Stimulated activated naive CD4-positive, alpha-beta T cell treated with Interleukin-2 at 50 U/mL for 16 hours (primary cell): ENCODE data around the gene CCNF.
A peak's percentile ranks its signal among the peaks of the same experiment; 100 is the strongest.

Source experiments
- DNase-seq: peaks from one replicate; lab custom pipeline; 2025; lab: John Stamatoyannopoulos, UW

Gene CCNF

DNA sequence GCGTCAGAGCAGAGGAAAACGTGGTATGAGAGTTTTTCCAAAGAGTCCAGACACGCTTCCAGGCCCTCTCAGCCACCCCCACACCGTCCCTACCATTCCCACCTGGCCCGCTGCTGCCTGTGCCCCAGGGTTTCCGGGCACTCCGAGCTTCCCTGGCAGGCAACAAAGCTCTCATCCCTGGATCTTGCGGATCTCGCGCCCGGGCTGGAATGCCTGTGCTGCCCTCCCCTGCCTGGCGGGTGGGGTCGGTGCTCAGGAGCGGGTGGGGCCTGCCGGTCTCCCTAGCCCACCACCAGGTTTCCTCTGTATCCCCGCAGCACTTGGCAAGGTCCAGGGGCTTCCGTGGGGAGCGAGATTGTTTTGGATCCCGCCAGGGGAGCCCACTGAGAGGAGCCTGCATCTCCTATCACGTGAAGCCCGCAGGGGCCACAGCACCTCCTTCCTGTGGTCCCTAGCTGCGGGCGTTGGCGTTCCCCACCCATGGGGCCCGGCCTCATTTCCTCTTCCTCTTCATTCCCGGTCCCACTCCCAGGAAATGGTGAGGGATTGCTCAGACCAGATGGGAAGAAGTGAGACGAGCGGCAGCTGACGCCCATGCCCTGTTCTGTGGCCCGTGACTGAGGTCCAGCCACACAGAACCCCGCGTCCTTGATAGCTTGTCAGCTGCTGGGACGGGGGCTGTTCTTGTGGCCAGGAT lies 56.7 kb downstream of the CCNF start:
- DNase-seq: no peak

DNA sequence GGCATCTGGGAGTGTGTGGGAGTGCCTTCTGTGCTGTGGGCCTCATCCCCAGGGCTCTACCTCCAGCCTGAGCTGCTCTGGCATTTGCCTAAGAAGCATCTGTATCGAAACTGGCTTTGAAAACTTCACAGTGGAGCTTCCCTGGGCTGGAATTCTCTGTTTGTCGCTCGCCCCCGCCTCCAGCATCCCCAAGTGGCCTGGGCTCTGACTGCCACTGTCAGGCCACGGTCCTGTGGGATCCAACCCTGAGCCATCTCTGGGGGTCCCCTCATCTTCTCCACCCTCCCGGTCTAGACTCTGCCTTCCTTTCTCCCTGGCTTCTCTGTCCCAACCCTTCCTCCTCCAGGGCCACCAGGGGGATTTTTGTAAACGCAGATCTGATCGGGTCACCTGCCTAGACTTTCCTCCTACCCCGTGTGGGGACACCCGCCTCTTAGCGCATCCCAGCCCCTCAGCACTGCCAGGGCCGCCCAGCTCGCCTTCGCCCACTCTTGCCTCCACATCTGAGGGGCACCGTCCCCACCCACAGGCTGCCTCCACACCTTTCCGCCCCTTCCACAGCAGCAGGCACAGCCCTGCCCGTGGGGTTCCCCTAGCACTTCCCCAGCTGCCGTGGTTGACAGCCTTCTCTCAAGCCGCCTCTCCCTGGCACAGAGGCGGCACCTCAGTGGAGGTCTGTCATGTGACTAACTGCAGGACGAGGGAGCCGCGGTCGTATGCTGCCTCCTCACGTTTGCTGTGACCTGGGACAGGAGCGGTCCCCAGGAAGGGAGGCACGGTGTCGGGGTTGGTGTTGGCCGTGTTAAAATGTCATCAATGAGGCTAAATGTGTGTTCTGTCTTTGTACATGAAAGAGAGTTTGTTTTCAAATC lies 57.6 kb downstream of the CCNF start:
- peak; percentile 71 for DNase-seq

DNA sequence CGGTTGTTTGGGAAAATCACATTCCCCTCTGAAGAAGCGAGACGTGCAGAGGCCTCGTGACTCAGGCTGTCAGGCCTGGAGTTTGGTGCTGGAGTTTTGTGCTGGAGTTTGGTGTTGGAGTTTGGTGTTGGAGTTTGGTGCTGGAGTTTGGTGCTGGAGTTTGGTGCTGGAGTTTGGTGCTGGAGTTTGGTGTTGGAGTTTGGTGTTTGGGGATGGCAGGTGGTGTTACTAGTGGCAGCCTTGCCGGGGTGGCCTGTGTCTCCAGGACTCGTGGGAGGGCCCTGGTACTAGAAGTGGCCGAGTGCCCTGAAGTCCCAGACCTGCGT lies 58.2 kb downstream of the CCNF start:
- DNase-seq: no peak

DNA sequence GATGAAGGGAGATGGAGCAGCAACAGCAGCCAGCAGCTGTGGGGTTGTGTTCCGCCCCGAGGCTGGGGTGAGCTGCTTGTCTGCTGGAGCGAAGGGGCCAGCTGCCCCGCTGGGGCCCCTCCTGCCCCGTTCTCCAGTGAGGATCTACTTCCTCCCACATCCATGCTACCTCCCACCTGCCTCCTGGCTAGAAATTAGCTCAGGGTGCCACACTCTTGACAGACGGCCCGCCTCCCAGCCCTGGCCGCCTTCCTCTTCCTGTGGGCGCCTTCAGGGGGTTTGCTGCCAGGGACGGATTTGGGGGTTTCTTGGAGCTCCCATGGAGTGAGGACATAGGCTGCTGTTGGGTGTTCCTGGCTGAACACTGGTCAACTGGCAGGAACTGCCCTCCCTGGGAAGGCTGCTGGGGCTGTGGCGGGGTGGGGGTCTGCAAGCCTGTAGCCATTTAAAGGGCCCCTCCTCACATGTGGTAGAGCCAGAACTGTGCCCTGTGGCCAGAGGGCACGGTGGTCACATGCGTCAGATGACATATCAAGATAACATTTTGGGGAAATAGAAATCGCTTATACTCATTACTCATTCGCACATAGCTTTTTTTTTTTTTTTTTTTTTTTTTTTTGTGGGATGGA lies 58.8 kb downstream of the CCNF start:
- no peak for DNase-seq

DNA sequence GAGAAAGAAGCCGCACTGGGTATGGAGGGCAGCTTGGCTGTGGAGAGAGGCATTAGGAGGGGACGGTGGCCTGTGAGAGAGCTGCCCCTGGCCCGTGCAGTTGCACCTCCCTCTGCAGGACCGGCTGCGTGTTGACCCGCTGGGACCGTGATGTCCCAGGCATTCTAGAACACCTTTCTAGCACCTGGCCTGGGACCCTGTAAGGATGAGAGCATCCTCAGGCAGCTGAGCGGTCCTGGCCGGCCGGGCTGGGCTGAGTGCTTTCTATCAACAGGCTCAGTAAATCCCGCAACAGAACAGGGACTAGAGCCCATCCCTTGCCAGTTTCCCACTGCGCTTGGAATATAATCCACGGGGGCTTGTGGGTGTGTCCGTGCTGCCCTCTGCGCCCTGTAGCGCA lies 60.3 kb downstream of the CCNF start:
- no peak for DNase-seq

DNA sequence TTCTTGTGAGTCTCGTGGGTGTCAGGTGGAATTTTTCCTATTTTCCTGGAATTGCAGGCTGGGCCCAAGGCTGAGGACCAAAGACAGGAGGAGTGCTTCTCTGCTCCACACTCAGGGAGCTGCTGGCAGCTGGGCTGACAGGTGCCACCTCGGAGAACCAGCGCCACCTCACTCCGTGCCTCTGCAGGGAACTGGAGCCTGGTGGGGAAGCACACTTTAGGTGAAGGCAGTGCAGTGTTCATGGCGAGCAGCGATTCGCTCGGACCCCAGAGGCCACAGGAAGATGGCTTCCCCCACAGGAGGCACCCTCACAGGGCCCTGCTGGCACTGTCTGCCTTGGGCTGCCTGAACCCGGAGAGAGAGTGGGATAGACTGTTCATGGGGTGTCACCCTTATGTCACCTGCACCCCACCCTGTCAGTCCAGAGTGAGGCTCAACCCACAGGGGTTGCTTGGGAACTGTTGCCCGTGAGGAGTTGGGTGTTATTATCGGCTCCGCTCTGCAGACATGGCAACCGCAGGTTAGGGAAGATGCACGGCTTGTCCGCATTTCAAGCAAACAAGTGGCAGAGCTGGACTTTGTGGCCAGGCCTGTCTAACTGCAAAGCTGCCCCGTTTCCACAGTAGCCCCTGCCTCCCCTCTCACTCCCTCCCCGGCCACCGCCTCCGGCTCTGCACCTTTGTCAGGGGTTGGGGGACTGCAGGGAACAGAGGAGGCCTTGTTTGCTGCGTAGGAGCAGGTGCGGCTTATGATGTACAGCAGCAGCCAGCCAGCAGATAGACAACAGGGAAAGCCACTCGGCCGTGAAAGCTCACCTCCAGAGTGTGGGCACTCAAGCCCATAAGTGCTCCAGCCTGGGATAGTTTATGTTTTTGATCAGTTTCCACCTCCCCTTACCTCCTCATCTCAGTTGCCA lies 61.2 kb downstream of the CCNF start:
- no peak for DNase-seq

DNA sequence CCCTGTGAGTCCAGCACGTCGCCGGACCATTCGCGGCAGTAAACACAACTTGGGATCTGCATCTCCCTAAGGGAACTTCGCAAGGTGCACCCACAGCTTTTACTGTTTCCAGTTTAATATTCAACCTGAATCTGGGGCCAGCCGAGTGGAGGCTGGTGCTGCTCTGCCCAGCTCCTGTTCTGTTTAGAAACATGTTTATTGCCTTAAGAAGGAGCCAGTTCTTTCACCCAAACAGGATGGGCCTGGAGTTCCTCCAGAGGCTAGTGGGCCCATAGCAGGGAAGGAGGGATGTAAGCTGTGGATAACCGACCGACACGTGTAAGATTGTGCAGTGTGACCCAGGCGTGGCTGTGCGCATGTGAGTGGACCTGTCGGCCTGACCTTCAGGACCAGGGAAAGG lies 63.0 kb downstream of the CCNF start:
- no peak for DNase-seq

DNA sequence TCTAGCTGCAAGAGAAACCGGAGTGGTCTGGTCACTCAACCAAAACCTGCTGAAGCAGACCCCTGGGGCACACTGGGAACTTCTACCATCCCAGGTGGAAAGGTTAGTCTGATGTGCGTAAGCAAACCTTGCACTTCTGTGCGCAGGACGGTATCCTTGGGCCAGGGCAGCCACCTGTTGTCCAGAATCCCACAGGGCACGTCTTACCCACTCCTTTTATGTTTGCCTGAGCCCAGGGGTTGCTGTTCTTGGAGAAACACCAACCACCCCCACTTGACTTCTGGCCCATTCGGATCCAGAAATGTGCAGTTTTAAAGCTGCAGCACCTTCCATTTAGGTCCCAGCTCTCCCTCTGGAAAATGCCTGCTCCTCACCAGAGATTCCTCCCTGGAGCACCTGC lies 64.4 kb downstream of the CCNF start:
- no peak for DNase-seq

DNA sequence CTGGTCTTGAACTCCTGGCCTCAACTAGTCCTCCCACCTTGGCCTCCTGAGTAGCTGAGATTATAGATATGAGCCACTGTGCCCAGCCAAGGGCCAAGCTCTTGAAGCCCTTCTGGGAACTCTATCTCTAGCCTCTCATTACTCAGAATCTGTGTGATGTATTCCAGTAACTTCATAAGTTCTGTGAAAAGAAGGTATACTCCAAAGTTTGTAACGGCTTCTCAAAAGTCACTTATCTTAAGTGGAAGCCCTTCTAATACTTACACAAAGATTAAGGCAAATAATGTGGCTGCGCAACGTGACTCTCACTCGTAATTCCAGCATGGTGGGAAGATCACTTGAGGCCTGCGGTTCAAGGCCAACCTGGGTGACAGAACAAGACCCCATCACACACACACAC lies 65.4 kb downstream of the CCNF start:
- no peak for DNase-seq

DNA sequence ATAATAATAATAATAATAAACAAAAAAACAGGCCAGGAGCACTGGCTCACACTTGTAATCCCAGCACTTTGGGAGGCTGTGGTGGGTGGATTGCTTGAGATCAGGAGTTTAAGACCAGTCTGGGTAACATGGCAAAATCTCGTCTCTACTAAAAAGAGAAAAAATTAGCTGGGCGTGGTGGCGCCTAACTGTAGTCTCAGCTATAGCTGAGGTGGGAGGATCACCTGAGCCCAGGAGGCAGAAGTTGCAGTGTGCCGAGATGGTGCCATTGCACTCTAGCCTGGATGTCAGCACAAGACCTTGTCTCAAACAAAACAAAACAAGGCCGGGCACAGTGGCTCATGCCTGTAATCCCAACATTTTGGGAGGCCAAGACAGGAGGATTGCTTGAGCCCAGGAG lies 65.8 kb downstream of the CCNF start:
- DNase-seq: no peak

DNA sequence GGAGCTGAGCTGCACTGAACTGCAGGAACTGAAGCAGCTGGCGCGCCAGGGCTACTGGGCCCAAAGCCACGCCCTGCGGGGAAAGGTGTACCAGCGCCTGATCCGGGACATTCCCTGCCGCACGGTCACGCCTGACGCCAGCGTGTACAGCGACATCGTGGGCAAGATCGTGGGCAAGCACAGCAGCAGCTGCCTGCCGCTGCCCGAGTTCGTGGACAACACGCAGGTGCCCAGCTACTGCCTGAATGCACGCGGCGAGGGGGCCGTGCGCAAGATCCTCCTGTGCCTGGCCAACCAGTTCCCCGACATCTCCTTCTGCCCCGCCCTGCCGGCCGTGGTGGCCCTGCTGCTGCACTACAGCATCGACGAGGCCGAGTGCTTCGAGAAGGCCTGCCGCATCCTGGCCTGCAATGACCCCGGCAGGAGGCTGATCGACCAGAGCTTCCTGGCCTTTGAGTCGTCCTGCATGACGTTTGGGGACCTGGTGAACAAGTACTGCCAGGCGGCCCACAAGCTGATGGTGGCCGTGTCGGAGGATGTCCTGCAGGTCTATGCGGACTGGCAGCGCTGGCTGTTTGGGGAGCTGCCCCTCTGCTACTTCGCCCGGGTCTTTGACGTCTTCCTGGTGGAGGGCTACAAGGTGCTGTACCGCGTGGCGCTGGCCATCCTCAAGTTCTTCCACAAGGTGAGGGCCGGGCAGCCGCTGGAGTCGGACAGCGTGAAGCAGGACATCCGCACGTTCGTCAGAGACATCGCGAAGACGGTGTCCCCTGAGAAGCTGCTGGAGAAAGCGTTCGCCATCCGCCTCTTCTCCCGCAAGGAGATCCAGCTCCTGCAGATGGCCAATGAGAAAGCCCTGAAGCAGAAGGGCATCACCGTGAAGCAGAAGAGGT lies 67.2 kb downstream of the CCNF start:
- DNase-seq: no peak

DNA sequence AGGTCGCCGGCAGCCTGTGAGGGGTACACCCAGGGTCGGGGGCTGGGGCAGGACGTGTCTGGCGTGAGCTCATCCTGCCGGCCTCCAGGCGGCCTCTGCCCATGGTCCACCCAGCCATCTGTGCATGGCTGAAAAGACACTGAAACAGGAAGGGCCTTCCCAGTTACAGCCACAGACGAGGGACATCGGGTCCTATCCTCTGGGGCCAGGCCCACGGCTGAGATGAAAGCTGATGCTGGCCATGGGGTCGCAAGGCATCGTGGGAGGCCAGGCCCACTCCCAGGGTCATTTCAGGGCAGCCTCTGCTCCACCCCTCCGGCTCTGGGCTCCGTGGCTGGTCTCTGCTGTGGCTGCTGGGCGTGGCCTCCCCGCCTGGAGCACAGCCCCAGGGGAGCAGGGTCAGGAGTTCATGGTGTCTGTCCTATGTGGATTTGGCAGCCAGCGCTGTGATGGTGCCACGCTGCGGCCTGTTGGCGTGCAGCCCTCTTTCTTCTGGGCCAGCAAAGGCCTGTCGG lies 67.9 kb downstream of the CCNF start:
- DNase-seq: no peak

DNA sequence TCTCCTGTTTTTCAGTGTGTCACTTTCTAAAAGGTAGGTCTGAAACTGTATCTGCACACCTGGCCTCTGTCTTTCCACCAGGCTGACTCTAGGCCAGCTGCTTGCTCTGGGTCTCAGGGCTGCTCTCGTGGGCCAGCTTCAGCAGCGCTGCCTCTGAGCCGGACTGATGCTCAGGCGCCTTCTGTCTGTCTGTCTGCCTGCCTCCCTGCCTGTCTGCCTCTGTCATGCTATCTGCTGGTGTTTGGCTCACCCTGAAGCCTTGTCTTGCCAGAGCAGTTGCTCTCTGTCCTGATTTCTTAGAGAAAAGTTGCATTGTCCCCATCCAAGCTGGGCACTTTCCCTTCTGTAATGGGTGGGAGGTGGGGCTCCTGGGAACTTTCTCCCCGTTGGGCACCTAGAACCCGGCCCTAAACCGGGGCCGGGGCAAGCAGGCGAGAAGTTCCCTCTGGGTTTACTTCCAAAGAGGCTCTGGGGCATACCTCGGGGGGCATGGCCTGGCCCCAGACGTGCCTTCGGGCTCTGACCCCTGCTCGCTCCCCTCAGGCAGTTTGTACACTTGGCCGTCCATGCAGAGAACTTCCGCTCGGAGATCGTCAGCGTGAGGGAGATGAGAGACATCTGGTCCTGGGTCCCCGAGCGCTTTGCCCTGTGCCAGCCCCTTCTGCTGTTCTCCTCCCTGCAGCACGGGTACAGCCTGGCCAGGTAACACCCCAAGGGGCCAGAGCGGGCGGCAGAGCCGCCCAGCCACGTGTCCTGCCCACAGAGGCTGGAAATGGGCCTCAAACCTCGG lies 68.6 kb downstream of the CCNF start:
- DNase-seq: no peak

DNA sequence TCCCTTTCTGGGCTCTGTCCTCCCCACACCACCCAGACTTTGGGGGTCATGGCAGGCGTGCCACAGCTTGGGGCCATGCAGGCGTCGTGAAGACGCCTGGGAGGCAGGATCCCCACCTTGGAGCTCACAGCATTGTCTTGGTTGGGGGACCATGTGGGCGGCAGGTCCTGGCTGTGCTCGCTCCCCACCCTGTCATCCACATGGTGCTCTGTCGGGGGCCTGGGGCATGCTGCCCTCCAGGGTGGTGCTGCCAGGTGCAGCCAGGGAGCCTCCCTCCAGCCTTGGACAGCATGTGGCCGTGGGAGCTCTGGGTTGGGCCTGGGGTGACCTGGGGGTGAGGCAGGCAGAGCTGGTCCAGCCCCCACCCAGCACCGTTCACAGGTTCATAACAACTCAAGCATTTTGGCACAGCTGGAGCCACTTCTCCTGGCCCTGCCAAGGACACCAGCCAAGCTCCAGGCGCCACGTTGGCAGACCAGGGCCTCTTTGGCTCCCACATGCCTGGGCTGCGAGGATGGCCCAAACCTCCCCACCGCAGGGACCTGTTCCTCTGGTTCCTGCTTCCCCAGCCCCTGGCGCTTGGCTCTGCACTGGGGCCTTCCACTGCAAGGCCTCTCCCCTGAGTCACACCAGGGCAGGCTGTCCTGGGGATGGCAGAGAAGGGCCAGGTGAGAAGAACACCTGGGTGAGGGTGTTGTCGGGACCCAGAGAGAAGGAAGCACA lies 69.4 kb downstream of the CCNF start:
- no peak for DNase-seq

DNA sequence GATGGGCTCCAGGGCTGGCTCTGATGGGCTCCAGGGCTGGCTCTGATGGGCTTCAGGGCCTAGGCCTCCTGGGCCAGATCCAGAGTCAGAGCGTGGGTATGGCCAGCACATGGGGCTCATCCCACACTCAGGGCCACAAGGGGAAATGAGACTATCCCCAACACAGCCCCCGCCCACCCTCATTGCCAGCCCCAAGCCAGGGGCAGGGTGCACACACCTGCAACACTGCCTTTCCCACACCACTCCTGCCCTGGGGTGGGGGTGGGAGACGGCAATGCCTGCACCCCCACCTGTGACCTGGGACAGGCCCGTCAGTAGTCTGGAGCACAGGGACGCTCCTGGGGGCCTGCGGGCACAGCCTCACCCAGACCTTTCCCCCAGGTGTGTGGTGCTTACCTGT lies 70.2 kb downstream of the CCNF start:
- no peak for DNase-seq

DNA sequence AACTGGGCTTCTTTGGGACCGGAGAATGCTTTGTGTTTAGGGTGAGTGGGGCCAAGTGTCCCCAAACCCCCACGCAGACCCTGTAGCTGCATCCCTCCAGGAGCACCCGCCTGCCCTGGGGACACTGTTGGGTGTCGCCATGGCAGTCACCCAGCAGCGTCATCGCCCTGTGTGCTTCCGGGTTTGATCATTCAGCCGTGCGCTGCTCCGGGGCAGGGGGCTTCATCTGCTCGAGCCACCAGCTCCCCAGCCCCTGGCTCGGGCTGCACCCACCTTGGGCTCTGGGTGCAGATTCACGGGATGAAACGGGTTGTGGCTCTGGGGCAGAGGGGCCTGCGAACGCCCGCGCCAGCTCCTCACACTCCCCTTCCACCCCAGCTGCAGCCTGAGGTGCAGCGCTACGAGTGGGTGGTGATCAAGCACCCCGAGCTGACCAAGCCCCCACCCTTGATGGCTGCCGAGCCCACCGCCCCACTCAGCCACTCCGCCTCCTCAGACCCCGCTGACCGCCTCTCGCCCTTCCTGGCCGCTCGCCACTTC lies 70.7 kb downstream of the CCNF start:
- no peak for DNase-seq

DNA sequence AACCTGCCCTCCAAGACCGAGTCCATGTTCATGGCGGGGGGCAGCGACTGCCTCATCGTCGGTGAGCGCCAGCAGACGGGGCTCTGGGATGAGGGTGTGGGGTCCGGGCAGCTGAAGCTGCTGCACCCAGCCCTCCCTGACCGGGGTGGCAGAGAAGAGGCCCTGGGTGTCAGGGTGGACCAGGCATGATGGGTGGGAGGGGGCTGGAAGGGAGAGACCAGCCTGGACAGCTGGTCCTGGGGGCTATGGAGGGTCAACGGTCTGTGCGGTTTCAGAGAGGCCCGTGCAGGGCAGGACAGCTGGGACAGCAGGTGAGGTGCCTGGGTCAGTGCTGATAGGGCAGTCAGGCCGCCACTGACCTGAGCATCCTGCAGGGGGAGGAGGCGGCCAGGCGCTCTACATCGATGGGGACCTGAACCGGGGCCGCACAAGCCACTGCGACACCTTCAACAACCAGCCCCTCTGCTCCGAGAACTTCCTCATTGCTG lies 71.2 kb downstream of the CCNF start:
- DNase-seq: no peak

DNA sequence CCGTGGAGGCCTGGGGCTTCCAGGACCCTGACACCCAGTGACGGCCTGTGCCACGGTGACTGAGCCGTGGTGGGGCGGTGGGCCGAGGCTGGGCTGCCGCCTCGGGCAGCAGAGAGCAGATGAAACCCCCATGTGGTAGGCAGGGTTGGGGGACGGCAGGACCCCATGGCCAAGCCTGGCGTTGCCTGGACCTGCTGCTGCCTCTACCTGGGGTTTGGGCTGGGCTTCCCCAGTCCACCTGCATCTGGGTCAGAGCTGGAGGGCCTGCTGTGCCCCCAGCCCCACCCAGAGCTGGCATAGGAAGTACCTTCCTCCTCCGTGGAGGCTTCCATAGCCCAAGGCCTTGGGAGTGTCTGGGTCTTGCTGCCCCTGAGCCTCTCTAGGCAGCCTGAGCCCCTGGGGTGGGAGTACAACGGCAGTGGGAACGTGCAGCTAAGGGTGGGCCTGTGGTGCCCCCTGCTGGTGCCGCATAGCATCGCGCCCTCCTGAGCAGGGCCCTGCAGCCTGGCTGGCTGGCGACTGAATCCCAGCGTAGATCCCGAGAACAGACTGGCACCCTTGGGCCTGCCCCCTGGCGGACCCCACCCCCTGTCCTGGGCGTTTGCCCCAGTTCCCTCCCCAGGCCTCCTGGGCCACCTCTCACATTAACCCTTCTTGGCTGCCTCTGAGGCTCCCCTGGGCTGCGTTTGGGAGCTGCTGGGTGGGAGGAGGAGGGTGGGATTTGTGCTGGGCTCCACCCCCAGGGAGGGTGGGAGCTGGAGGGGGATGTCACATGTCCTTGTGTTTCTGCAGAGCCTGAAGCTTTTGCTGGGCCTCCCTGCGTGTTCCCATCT lies 71.9 kb downstream of the CCNF start:
- peak; percentile 68 for DNase-seq
